A673 (cell line): ENCODE measurements around the gene IFNA5. TPM values are rescaled to one million over a fixed set of nuclear protein-coding genes. Genes with fewer than 3 reads are reported as not detected.

Experiments used
- BruUV-seq: library from RNA; stranded (reverse); fragments of 400-500 nt; replicated peaks from 2 replicates; lab custom pipeline; 2021; lab: Mats Ljungman, UMichigan
- CTCF ChIA-PET: fragments of 300-600 bp; sonication (Branson Sonifier 250); formaldehyde crosslinking; loops from one replicate; lab custom pipeline; 2022; ENCODE audit warnings: antibody characterized with exemption; lab: Charles Lee
- POLR2A ChIA-PET: fragments of 300-600 bp; sonication (Branson Sonifier 250); formaldehyde crosslinking; loops from one replicate; lab custom pipeline; 2022; ENCODE audit warnings: antibody characterized with exemption; ENCODE audit not compliant: low non-redundant PET; lab: Charles Lee
- DNase-seq: peaks from one replicate; pipeline ENCODE4 v3.0.0-alpha.2; 2015; ENCODE audit warnings: low spot score
- H3K27ac ChIP-seq: fragments of 200-600 bp; sonication (generic); 2 replicates; pipeline ENCODE4 v1.5.1; 2016; ENCODE audit warnings: mixed run types, low read depth, mild to moderate bottlenecking, mixed read lengths, antibody characterized with exemption, low read length; ENCODE audit not compliant: poor library complexity, severe bottlenecking
- H3K27me3 ChIP-seq: fragments of 200-600 bp; sonication (generic); replicated peaks from 2 replicates; pipeline ENCODE4 v1.6.1; 2017; ENCODE audit warnings: mixed run types, low read depth, mild to moderate bottlenecking, mixed read lengths, antibody characterized with exemption, low read length; ENCODE audit not compliant: insufficient read depth, poor library complexity
- H3K36me3 ChIP-seq: fragments of 200-600 bp; sonication (generic); 2 replicates; pipeline ENCODE4 v1.6.1; 2016; ENCODE audit warnings: mixed run types, mild to moderate bottlenecking, mixed read lengths, antibody characterized with exemption, low read length; ENCODE audit not compliant: insufficient read depth, poor library complexity, severe bottlenecking
- H3K4me1 ChIP-seq: fragments of 200-600 bp; sonication (generic); 2 replicates; pipeline ENCODE4 v1.6.1; 2017; ENCODE audit warnings: mixed run types, mild to moderate bottlenecking, mixed read lengths, antibody characterized with exemption, low read length; ENCODE audit not compliant: insufficient read depth, poor library complexity, severe bottlenecking
- H3K4me3 ChIP-seq: fragments of 200-600 bp; sonication (generic); 2 replicates; pipeline ENCODE4 v1.5.1; 2016; ENCODE audit warnings: low read depth, mixed run types, mild to moderate bottlenecking, mixed read lengths, low read length; ENCODE audit not compliant: poor library complexity, severe bottlenecking
- H3K9me3 ChIP-seq: fragments of 200-600 bp; sonication (generic); 2 replicates; pipeline ENCODE4 v1.6.1; 2016; ENCODE audit warnings: mixed run types, low read depth, mild to moderate bottlenecking, mixed read lengths, antibody characterized with exemption, low read length; ENCODE audit not compliant: poor library complexity, severe bottlenecking
- CTCF ChIP-seq: fragments of 300-800, 200-600 bp; sonication (generic); conservative IDR thresholded peaks from 2 replicates; pipeline ENCODE4 v1.5.1; 2017; ENCODE audit warnings: low read depth, mild to moderate bottlenecking, antibody characterized with exemption, low read length, moderate library complexity, mixed read lengths
- EZH2 ChIP-seq: fragments of 200-600 bp; sonication (generic); IDR thresholded peaks from 2 replicates; pipeline ENCODE4 v1.6.1; 2017; ENCODE audit warnings: borderline replicate concordance, low read depth, mild to moderate bottlenecking, mixed read lengths, antibody characterized with exemption, low read length; ENCODE audit not compliant: poor library complexity, severe bottlenecking
- intact Hi-C: fragments of 100-400 bp; cut with micrococcal nuclease; formaldehyde crosslinking; loops from one replicate; pipeline ENCODE4 v1.10.0; 2022; ENCODE audit not compliant: unreplicated experiment
- total RNA-seq: library from RNA; stranded (reverse); gene quantifications from 2 replicates; pipeline ENCODE4 v1.2.3, GENCODE V29; 2021

IFNA5 gene
- total RNA-seq, 1 experiment from 2014 or later = not detected

DNA sequence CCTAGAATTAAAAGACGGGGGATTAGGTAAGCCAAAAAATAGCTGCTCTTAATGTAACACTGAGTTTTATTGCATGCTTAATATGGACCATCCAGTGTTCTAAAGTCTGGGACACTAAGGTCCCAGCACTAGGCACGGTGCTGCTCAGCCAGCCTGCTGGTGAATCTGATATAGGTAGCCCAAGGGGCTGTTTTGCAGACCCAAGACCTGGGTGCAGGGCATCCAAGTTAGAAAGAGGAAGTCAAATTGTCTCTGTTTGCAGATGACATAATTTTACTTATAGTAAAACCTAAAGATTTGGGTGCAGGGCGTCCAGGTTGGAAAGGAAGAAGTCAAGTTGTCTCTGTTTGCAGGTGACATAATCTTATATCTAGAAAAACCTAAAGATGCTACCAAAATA, 17.8 kb downstream of the IFNA5 start:
- Histone ChIP-seq H3K4me1 (no peaks in the 10 kb centered on the region), H3K4me3 (no peak overlapping the region), H3K27ac (no peak overlapping the region), H3K27me3 (no peaks in the 10 kb centered on the region), H3K36me3 (no peaks in the 10 kb centered on the region), H3K9me3 (no peaks in the 10 kb centered on the region)
- intact Hi-C loops = no loop called here
- no peak for DNase-seq
- ChIA-PET POLR2A (no interaction called here), CTCF (interaction anchor here (0.6 kb wide), 1 partner anchor 105 kb away, joined by 3 read pairs; no protein-coding TSS in a partner anchor)
- no TSS peak for BruUV-seq
- TF ChIP-seq EZH2 (no peak), CTCF (no peak)

DNA sequence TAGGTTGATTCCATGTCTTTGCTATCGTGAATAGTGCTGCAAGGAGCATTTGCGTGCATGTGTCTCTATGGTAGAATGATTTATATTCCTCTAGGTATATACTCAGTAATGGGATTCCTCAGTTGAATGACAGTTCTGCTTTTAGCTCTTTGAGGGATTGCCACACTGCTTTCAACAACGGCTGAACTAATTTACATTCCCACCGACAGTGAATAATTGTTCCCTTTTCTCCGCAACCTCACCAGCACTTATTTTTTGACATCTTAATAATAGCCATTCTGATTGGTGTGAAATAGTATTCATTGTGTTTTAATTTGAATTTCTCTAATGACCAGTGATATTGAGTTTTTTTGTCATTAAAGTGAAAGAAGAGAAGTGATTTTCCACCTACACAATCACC, 18.5 kb downstream of the IFNA5 start:
- H3K9me3 ChIP-seq = no peaks in the 10 kb centered on the region
- ChIA-PET CTCF (no interaction called here), POLR2A (no interaction called here)
- no peaks in the 10 kb centered on the region for H3K27me3 ChIP-seq
- intact Hi-C loops = no loop called here
- no TSS peak for BruUV-seq
- H3K4me3 ChIP-seq = no peak overlapping the region
- TF ChIP-seq EZH2 (no peak), CTCF (no peak)
- no peak overlapping the region for H3K27ac ChIP-seq
- H3K36me3 ChIP-seq = no peaks in the 10 kb centered on the region
- no peak for DNase-seq
- H3K4me1 ChIP-seq = no peaks in the 10 kb centered on the region

DNA sequence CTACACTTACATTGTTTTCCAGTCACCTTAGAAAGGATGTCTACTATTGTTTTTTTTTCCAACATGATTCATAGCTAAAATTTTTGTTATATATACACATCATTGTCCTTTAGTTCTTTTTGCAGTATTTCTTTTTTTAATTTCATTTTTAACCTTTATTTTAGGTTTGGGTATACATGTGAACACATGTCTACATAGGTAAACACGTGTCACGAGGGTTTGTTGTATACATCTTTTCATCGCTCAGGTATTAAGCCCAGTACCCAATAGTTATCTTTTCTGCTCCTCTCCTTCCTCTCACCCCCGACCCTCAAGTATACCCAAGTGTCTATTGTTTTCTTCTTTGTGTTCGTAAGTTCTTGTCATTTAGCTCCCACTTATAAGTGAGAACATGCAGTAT, 19.0 kb downstream of the IFNA5 start:
- Histone ChIP-seq H3K27me3 (peaks cover 3% of the 10 kb centered on the region), H3K27ac (no peak overlapping the region), H3K4me1 (no peaks in the 10 kb centered on the region), H3K36me3 (no peaks in the 10 kb centered on the region), H3K4me3 (no peak overlapping the region), H3K9me3 (no peaks in the 10 kb centered on the region)
- BruUV-seq = no TSS peak
- no peak for DNase-seq
- intact Hi-C loops = no loop called here
- ChIA-PET POLR2A (no interaction called here), CTCF (no interaction called here)
- TF ChIP-seq EZH2 = no peak
- no peak for TF ChIP-seq CTCF
